Fibroblast of lung (primary cell): ENCODE data around the gene AMPD3.

Experiments
- EZH2 ChIP-seq: IDR thresholded peaks from 2 replicates; pipeline ENCODE4 v1.5.1; 2012; ENCODE audit warnings: low read length, control low read depth, mild to moderate bottlenecking; ENCODE audit errors: missing control alignments
- TF ChIP-seq, protein P1 (sequence below), 2 donors: IDR thresholded peaks in 1 of 2; conservative IDR thresholded peaks in 1 of 2; 1 replicate in 1 of 2; 2 replicates in 1 of 2; pipeline ENCODE4 v1.5.1; 2011 to 2012; ENCODE audit warnings: low read length in 2 of 2, control low read depth in 1 of 2, inconsistent platforms in 1 of 2, low read depth in 1 of 2, mild to moderate bottlenecking in 1 of 2

DNA sequence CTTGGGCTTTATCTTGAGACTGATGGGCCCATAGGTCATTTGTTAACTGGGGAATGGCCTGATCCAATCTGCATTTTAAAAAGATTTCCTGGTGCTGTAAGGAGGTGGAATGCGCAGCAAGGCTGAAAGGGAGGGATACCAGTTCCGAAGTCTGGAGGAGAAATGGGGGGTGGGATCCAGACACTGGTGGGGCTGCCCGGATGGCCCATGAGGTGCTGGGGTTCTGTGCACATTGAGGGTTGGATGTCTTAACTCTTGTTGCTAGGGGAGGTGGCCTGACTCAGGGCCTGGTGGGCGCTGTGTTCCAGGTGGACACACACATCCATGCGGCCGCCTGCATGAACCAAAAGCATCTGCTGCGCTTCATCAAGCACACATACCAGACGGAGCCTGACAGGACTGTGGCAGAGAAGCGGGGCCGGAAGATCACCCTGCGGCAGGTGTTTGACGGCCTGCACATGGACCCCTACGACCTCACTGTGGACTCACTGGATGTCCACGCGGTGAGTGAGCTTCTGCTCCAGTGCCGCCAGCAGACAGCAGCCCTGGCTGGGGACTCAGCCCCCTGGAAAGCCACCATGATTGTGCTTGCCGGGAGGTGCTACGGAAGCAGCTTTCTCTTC, 38.1 kb downstream of the AMPD3 start:
- TF ChIP-seq, protein P1, sequence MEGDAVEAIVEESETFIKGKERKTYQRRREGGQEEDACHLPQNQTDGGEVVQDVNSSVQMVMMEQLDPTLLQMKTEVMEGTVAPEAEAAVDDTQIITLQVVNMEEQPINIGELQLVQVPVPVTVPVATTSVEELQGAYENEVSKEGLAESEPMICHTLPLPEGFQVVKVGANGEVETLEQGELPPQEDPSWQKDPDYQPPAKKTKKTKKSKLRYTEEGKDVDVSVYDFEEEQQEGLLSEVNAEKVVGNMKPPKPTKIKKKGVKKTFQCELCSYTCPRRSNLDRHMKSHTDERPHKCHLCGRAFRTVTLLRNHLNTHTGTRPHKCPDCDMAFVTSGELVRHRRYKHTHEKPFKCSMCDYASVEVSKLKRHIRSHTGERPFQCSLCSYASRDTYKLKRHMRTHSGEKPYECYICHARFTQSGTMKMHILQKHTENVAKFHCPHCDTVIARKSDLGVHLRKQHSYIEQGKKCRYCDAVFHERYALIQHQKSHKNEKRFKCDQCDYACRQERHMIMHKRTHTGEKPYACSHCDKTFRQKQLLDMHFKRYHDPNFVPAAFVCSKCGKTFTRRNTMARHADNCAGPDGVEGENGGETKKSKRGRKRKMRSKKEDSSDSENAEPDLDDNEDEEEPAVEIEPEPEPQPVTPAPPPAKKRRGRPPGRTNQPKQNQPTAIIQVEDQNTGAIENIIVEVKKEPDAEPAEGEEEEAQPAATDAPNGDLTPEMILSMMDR (conservative IDR thresholded peaks at IDR 0.05 in 1 of 2, IDR thresholded peaks at IDR 0.05 in 1 of 2; ENCODE audit: low read depth in 1 of 2, low read length in 2 of 2) = no peak
- TF ChIP-seq EZH2 = no peak
